Mucosa of rectum (tissue), 2 donors: ENCODE results near the gene CCDC82.

Source experiments
- H3K27ac ChIP-seq, 2 donors: one replicate each; pipeline ENCODE4 v1.7.0; 2013; ENCODE audit warnings: inconsistent platforms in 2 of 2, low read depth in 2 of 2, low read length in 2 of 2
- H3K27me3 ChIP-seq, 2 donors: one replicate each; pipeline ENCODE4 v1.7.0; 2013; ENCODE audit warnings: low read length in 2 of 2; ENCODE audit not compliant: control insufficient read depth in 2 of 2, insufficient read depth in 2 of 2
- H3K36me3 ChIP-seq, 2 donors: one replicate each; pipeline ENCODE4 v1.7.0; 2013; ENCODE audit warnings: low read length in 2 of 2; ENCODE audit not compliant: control insufficient read depth in 2 of 2, insufficient read depth in 2 of 2
- H3K4me1 ChIP-seq, 2 donors: one replicate each; pipeline ENCODE4 v1.7.0; 2013; ENCODE audit warnings: low read length in 2 of 2, mild to moderate bottlenecking in 1 of 2; ENCODE audit not compliant: control insufficient read depth in 2 of 2, insufficient read depth in 2 of 2
- H3K4me3 ChIP-seq, 2 donors: one replicate each; pipeline ENCODE4 v1.7.0; 2013; ENCODE audit warnings: low read length in 2 of 2
- H3K9ac ChIP-seq, 2 donors: one replicate each; pipeline ENCODE4 v1.7.0; 2013; ENCODE audit warnings: low read length in 2 of 2, low read depth in 1 of 2, mild to moderate bottlenecking in 1 of 2
- H3K9me3 ChIP-seq, 2 donors: one replicate each; pipeline ENCODE4 v1.7.0; 2013; ENCODE audit warnings: low read length in 2 of 2; ENCODE audit not compliant: control insufficient read depth in 2 of 2
- donor health status: healthy.
- donor health status: Normal muscosa, but diverticular disease.

Gene CCDC82

GRCh38 chr11:96340555-96340885 lies 49.2 kb downstream of the CCDC82 start:
- Histone ChIP-seq H3K4me3 (peak overlapping the region; percentile 86 to 100), H3K9ac (peak overlapping the region; percentile 9 to 87)

GRCh38 chr11:96339706-96340554 lies 49.8 kb downstream of the CCDC82 start:
- Histone ChIP-seq H3K9ac (peak overlapping the region; percentile 29 to 87), H3K36me3 (peaks cover 0 to 2% of the 10 kb centered on the region in 2 donors), H3K9me3 (no peaks in the 10 kb centered on the region), H3K4me1 (peaks cover 45 to 56% of the 10 kb centered on the region in 2 donors), H3K27me3 (no peaks in the 10 kb centered on the region), H3K4me3 (peak overlapping the region; percentile 86 to 100), H3K27ac (peak overlapping the region; percentile 65 to 86)

More at GRCh38 chr11:96340555-96340885, 49.2 kb downstream of the CCDC82 start:
- Histone ChIP-seq H3K9me3 (no peaks in the 10 kb centered on the region), H3K36me3 (no peaks in the 10 kb centered on the region), H3K27ac (peak overlapping the region; percentile 65 to 86), H3K4me1 (peaks cover 45 to 51% of the 10 kb centered on the region in 2 donors), H3K27me3 (no peaks in the 10 kb centered on the region)

GRCh38 chr11:96338910-96339705 lies 50.6 kb downstream of the CCDC82 start:
- Histone ChIP-seq H3K9me3 (no peaks in the 10 kb centered on the region), H3K4me3 (peak overlapping the region; percentile 86 to 100), H3K4me1 (peaks cover 45 to 56% of the 10 kb centered on the region in 2 donors), H3K36me3 (peaks cover 0 to 8% of the 10 kb centered on the region in 2 donors), H3K27me3 (no peaks in the 10 kb centered on the region), H3K9ac (peak overlapping the region; percentile 23 to 29), H3K27ac (peak overlapping the region; percentile 65 to 86)

- no peaks in the 10 kb centered on the region for H3K9me3 ChIP-seq
- peak overlapping the region in 1 of 2 donors; percentile 18 for H3K9ac ChIP-seq
- no peaks in the 10 kb centered on the region for H3K27me3 ChIP-seq
- H3K4me1 ChIP-seq: peaks cover 50 to 57% of the 10 kb centered on the region in 2 donors
- H3K4me3 ChIP-seq: peak overlapping the region in 1 of 2 donors; percentile 100
- H3K27ac ChIP-seq: peak overlapping the region; percentile 50 to 86
- peaks cover 0 to 8% of the 10 kb centered on the region in 2 donors for H3K36me3 ChIP-seq
Observed at GRCh38 chr11:96337541-96338431, 51.9 kb downstream of the CCDC82 start.

- H3K27me3 ChIP-seq: no peaks in the 10 kb centered on the region
- H3K9ac ChIP-seq: no peak overlapping the region
- peaks cover 48 to 57% of the 10 kb centered on the region in 2 donors for H3K4me1 ChIP-seq
- H3K36me3 ChIP-seq: peaks cover 0 to 8% of the 10 kb centered on the region in 2 donors
- H3K4me3 ChIP-seq: no peak overlapping the region
- no peak overlapping the region for H3K27ac ChIP-seq
- no peaks in the 10 kb centered on the region for H3K9me3 ChIP-seq
Observed at GRCh38 chr11:96335388-96335787, 54.3 kb downstream of the CCDC82 start.

GRCh38 chr11:96334219-96334618 lies 55.5 kb downstream of the CCDC82 start:
- Histone ChIP-seq H3K27me3 (no peaks in the 10 kb centered on the region), H3K4me3 (no peak overlapping the region), H3K9ac (no peak overlapping the region), H3K36me3 (peaks cover 0 to 8% of the 10 kb centered on the region in 2 donors), H3K4me1 (peaks cover 40 to 51% of the 10 kb centered on the region in 2 donors), H3K27ac (no peak overlapping the region), H3K9me3 (no peaks in the 10 kb centered on the region)

- Histone ChIP-seq H3K27ac (no peak overlapping the region), H3K4me3 (no peak overlapping the region), H3K9me3 (no peaks in the 10 kb centered on the region), H3K27me3 (no peaks in the 10 kb centered on the region), H3K9ac (no peak overlapping the region), H3K36me3 (peaks cover 0 to 8% of the 10 kb centered on the region in 2 donors), H3K4me1 (peaks cover 32 to 44% of the 10 kb centered on the region in 2 donors)
Observed at GRCh38 chr11:96333191-96333719, 56.5 kb downstream of the CCDC82 start.

GRCh38 chr11:96332126-96332771 lies 57.5 kb downstream of the CCDC82 start:
- H3K27me3 ChIP-seq: no peaks in the 10 kb centered on the region
- H3K4me1 ChIP-seq: peaks cover 24 to 34% of the 10 kb centered on the region in 2 donors
- H3K4me3 ChIP-seq: no peak overlapping the region
- no peaks in the 10 kb centered on the region for H3K9me3 ChIP-seq
- H3K9ac ChIP-seq: no peak overlapping the region
- peak overlapping the region in 1 of 2 donors; percentile 20 for H3K27ac ChIP-seq
- peaks cover 0 to 8% of the 10 kb centered on the region in 2 donors for H3K36me3 ChIP-seq

GRCh38 chr11:96331699-96332116 lies 58.0 kb downstream of the CCDC82 start:
- Histone ChIP-seq H3K9ac (no peak overlapping the region), H3K4me3 (no peak overlapping the region), H3K36me3 (peaks cover 0 to 8% of the 10 kb centered on the region in 2 donors), H3K27ac (peak overlapping the region in 1 of 2 donors; percentile 20), H3K4me1 (peaks cover 20 to 31% of the 10 kb centered on the region in 2 donors), H3K9me3 (no peaks in the 10 kb centered on the region), H3K27me3 (no peaks in the 10 kb centered on the region)
